Bone marrow (tissue), 2 donors: Measurements from ENCODE around the gene HAUS3.

Experiments used
- DNase-seq, 2 donors: peaks; one replicate each; lab custom pipeline; 2025; lab: John Stamatoyannopoulos, UW

The HAUS3 gene

GRCh38 chr4:2241410-2242353, at the start of gene HAUS3, which contains the start of gene POLN:
Gene HAUS3, minus strand, starts transcription at chr4:2242121. Its CDS starts 1,175 bp downstream, at chr4:2240946.
Gene POLN, minus strand, starts transcription at chr4:2242121. Its CDS starts 12,890 bp downstream, at chr4:2229231.
- DNase-seq: peak; percentile 94 to 97

- peak in 1 of 2 donors; percentile 12 for DNase-seq
These were observed 49.2 kb upstream of the HAUS3 start for GRCh38 chr4:2290974-2291704.

- no peak for DNase-seq
These were observed 48.6 kb upstream of the HAUS3 start for GRCh38 chr4:2290488-2290887.

- DNase-seq: no peak
These were observed 48.0 kb upstream of the HAUS3 start for GRCh38 chr4:2289955-2290333.

- DNase-seq: no peak
These were observed 47.5 kb upstream of the HAUS3 start for GRCh38 chr4:2289311-2289954.

- DNase-seq: no peak
These were observed 46.2 kb upstream of the HAUS3 start for GRCh38 chr4:2288051-2288541.

- DNase-seq: no peak
These were observed 45.6 kb upstream of the HAUS3 start for GRCh38 chr4:2287594-2287915.

- DNase-seq: no peak
These were observed 45.1 kb upstream of the HAUS3 start for GRCh38 chr4:2286904-2287593.

GRCh38 chr4:2285613-2286381, 43.9 kb upstream of the HAUS3 start:
- DNase-seq: no peak

GRCh38 chr4:2284934-2285612, 43.2 kb upstream of the HAUS3 start:
- DNase-seq: no peak

GRCh38 chr4:2284161-2284933, 42.4 kb upstream of the HAUS3 start:
- DNase-seq: no peak

- no peak for DNase-seq
These were observed 41.3 kb upstream of the HAUS3 start for GRCh38 chr4:2283199-2283711.

GRCh38 chr4:2281575-2282343, 39.8 kb upstream of the HAUS3 start:
- DNase-seq: peak in 1 of 2 donors; percentile 97

GRCh38 chr4:2280531-2281300, 38.8 kb upstream of the HAUS3 start:
- DNase-seq: no peak

GRCh38 chr4:2277956-2278355, 36.0 kb upstream of the HAUS3 start:
- DNase-seq: no peak

GRCh38 chr4:2276581-2277325, 34.8 kb upstream of the HAUS3 start:
- DNase-seq: no peak
